ENCODE measurements around the gene TTR. TPM values are rescaled to one million over a fixed set of nuclear protein-coding genes. Genes with fewer than 3 reads are reported as not detected.

Gene TTR
- total and polyA plus RNA-seq, 2 of the 4 experiments (the other 2 are of a cell fraction) = not detected

GRCh38 chr18:31576670-31577069 is 15.0 kb upstream of the TTR start:
- Histone ChIP-seq H3K56ac (ENCODE audit: extremely low read depth, insufficient read depth, low read length) (no peak overlapping the region), H2BK120ac (ENCODE audit: low read depth, low read length) (no peak overlapping the region), H2AK5ac (ENCODE audit: low read depth, low read length) (no peak overlapping the region), H3K79me1 (ENCODE audit: low read depth in 1 of 2, low read length in 2 of 2) (no peaks in the 10 kb centered on the region), H3K36me3 (ENCODE audit: control insufficient read depth, insufficient read depth, low read length) (no peaks in the 10 kb centered on the region), H2AK9ac (replicated peaks; ENCODE audit: low read depth, low read length, poor library complexity) (no peak overlapping the region), H3K27ac (ENCODE audit: insufficient read depth, low read length) (no peak overlapping the region), H3K4me2 (ENCODE audit: low read depth, low read length) (no peak overlapping the region), H4K20me1 (ENCODE audit: insufficient read depth, low read length) (no peaks in the 10 kb centered on the region), H3K4me1 (ENCODE audit: control insufficient read depth, insufficient read depth, low read length) (no peaks in the 10 kb centered on the region), H3K4me3 (ENCODE audit: insufficient read depth, low read depth, low read length) (no peak overlapping the region), H3K23ac (ENCODE audit: low read depth, low read length) (no peak overlapping the region), H4K91ac (ENCODE audit: insufficient read depth, low read depth, low read length) (no peak overlapping the region), H3K14ac (replicated peaks; ENCODE audit: low read depth, low read length) (no peak overlapping the region), H2BK15ac (ENCODE audit: low read depth, low read length) (no peak overlapping the region), H2AFZ (replicated peaks; ENCODE audit: low read length, poor library complexity) (no peak overlapping the region), H3K9ac (ENCODE audit: low read depth, low read length) (no peak overlapping the region), H4K5ac (ENCODE audit: low read depth, low read length) (no peak overlapping the region), H3K27me3 (ENCODE audit: control insufficient read depth, insufficient read depth, low read length) (no peaks in the 10 kb centered on the region), H3K9me1 (ENCODE audit: insufficient read depth, low read length) (no peaks in the 10 kb centered on the region), H3K4ac (ENCODE audit: low read depth, low read length) (no peak overlapping the region), H4K8ac (ENCODE audit: low read depth in 2 of 2, low read length in 2 of 2) (no peak overlapping the region), H2BK5ac (ENCODE audit: low read depth, low read length, poor library complexity, severe bottlenecking) (no peak overlapping the region), H2BK20ac (ENCODE audit: low read depth, low read length) (no peak overlapping the region), H3K9me3 (ENCODE audit: control insufficient read depth, insufficient read depth, low read length) (no peaks in the 10 kb centered on the region), H3K18ac (ENCODE audit: low read depth, low read length) (no peak overlapping the region)
- BruUV-seq (replicated peaks) = no TSS peak
- intact Hi-C loops (cut with micrococcal nuclease) = no loop called here
- ChIA-PET CTCF (no interaction called here), POLR2A (ENCODE audit: unreplicated experiment) (no interaction called here)
- DNase-seq (no peak), ATAC-seq (ENCODE audit: low read depth) (no peak)
- no peak for TF ChIP-seq NFE2L2 (IDR thresholded peaks at IDR 0.05; ENCODE audit: low read depth, low read length)
- dilution Hi-C loops (cut with HindIII; ENCODE audit: low sequenced_read_pairs, unreplicated experiment) = no loop called here
- WGBS, 2 experiments (ENCODE audit: extremely low coverage in 2 of 2, insufficient read length in 1 of 2) = 20% methylated on average over 2 of the region's 4 CpGs; no CpG with 5 or more reads in 1 of the 2 experiments
- in situ Hi-C loops (cut with MboI; ENCODE audit: low sequenced_read_pairs) = no loop called here
